Suppressor macrophage treated with lipopolysaccharide for 1 hour (primary cell): ENCODE measurements around the gene ARHGAP15.

Source experiments
- DNase-seq, 3 donors: peaks; one replicate each; pipeline ENCODE4 v3.0.0-alpha.2; 2020 to 2022

ARHGAP15 gene

GRCh38 chr2:143802871-143803650 lies 673.8 kb downstream of the ARHGAP15 start:
- DNase-seq = no peak

GRCh38 chr2:143803936-143804335 lies 674.7 kb downstream of the ARHGAP15 start:
- no peak for DNase-seq

GRCh38 chr2:143805666-143806065 lies 676.4 kb downstream of the ARHGAP15 start:
- DNase-seq = no peak

- peak in 1 of 3 donors; percentile 29 for DNase-seq
These were observed 678.0 kb downstream of the ARHGAP15 start for GRCh38 chr2:143807192-143807591.

GRCh38 chr2:143807671-143808070 lies 678.5 kb downstream of the ARHGAP15 start:
- peak; percentile 25 to 53 (median 34) for DNase-seq

- DNase-seq = peak in 1 of 3 donors; percentile 10
These were observed 678.9 kb downstream of the ARHGAP15 start for GRCh38 chr2:143808166-143808565.

- peak in 1 of 3 donors; percentile 12 for DNase-seq
These were observed 685.9 kb downstream of the ARHGAP15 start for GRCh38 chr2:143815082-143815481.

GRCh38 chr2:143816916-143817315 lies 687.7 kb downstream of the ARHGAP15 start:
- no peak for DNase-seq
